Activated CD4-positive, alpha-beta memory T cell treated with anti-CD3 and anti-CD28 coated beads, Interleukin-2, amount 10 ng/mL, durations not matched to agents 7 days and 5 days (primary cell): ENCODE measurements around the gene TTLL10. TPM values are rescaled to one million over a fixed set of nuclear protein-coding genes. Genes with fewer than 3 reads are reported as not detected.

Source experiments
- CTCF ChIA-PET: fragments of 350-600 bp; sonication (Branson Sonifier 250); formaldehyde crosslinking; loops from one replicate; lab custom pipeline; 2021; ENCODE audit warnings: antibody characterized with exemption, inconsistent platforms; lab: Charles Lee
- POLR2A ChIA-PET: fragments of 350-600 bp; sonication (Branson Sonifier 250); formaldehyde crosslinking; loops from one replicate; lab custom pipeline; 2021; ENCODE audit warnings: antibody characterized with exemption; lab: Charles Lee
- DNase-seq: peaks from one replicate; pipeline ENCODE4 v3.0.0-alpha.2; 2020
- H3K27ac Mint-ChIP-seq: one replicate; pipeline ENCODE4 v1.8.0; 2021; ENCODE audit warnings: mild to moderate bottlenecking, mixed read lengths
- H3K27me3 Mint-ChIP-seq: one replicate; pipeline ENCODE4 v1.8.0; 2021; ENCODE audit warnings: mixed read lengths
- H3K36me3 Mint-ChIP-seq: one replicate; pipeline ENCODE4 v1.8.0; 2021; ENCODE audit warnings: low read depth, mixed read lengths
- H3K4me1 Mint-ChIP-seq: one replicate; pipeline ENCODE4 v1.8.0; 2021; ENCODE audit warnings: mixed read lengths
- H3K4me3 Mint-ChIP-seq: one replicate; pipeline ENCODE4 v1.8.0; 2021; ENCODE audit warnings: mild to moderate bottlenecking, mixed read lengths
- H3K9me3 Mint-ChIP-seq: one replicate; pipeline ENCODE4 v1.8.0; 2021; ENCODE audit warnings: mixed read lengths
- total RNA-seq, 2 experiments: library from RNA; stranded (reverse); gene quantifications; one replicate each; pipeline ENCODE4 v1.2.3, GENCODE V29; 2021

The TTLL10 gene
- total RNA-seq, 2 experiments from 2014 or later = not detected

DNA sequence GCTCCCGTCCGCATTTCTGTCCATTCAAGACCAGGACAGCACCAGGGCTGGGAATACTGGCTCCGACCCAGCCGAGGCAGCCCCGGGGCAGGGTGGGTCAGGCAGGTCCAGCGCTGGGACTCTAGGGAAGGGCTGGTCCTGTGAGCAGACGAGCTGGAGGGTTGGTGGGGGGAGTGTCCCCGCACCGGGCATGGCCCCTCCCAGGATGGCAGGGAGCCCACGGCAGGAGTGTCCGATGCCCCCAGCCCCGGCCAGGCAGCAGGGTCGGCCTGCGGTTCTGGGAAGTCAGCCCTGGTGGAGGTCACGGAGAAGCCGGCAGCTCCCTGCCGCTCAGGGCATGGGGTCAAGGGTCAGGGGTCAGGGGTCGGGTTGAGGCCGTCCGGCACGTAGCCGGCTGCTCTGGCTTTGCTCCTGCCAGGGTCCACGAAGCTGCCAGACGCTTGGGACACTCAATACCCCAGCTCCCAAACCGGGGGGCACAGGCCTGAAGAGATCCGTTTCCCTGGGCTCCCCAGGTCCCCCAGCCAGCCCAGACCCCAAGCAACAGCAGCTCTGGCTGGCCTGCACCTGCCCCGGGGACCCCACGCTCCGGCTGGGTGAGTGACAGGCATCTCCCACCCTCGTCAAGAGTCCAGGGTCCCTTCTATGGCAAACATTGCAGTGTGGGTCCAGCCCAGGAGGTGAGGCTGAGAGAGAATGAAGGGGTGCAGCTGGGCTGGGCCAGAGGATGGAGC is 66.1 kb downstream of the TTLL10 start:
- DNase-seq = no peak

DNA sequence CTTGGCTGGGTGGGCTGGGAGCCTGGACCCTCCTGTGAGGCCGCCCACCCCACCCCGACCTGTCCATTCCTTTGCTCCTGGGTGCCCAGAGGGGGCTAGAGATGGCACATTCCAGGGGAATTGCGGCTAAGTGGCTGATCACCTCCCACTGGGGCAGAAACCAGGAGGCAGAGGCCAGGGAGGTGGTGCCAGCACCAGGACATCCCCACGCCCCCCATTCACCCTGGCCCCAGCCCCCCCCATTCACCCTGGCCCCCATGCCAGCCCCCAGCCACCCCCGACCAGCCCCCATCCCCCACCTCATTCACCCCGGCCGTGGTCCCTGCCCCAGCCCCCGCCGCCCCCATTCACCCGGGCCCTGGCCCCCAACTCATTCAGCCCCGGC is 66.7 kb downstream of the TTLL10 start:
- Mint-ChIP-seq H3K9me3 (no peaks in the 10 kb centered on the region), H3K4me3 (no peak overlapping the region), H3K36me3 (no peaks in the 10 kb centered on the region), H3K4me1 (no peaks in the 10 kb centered on the region), H3K27me3 (no peaks in the 10 kb centered on the region), H3K27ac (no peak overlapping the region)
- ChIA-PET CTCF (no interaction called here), POLR2A (interaction anchor here (1.4 kb wide), 1 partner anchor 9 kb away, joined by 3 read pairs; the partner anchor contains the start of genes B3GALT6 and SDF4)
- no peak for DNase-seq

More for the DNA sequence above, 66.1 kb downstream of the TTLL10 start:
- CTCF ChIA-PET = no interaction called here
- Mint-ChIP-seq H3K27me3 (no peaks in the 10 kb centered on the region), H3K27ac (no peak overlapping the region), H3K9me3 (no peaks in the 10 kb centered on the region), H3K36me3 (no peaks in the 10 kb centered on the region), H3K4me1 (no peaks in the 10 kb centered on the region), H3K4me3 (no peak overlapping the region)
- POLR2A ChIA-PET = interaction anchor here (1.4 to 1.8 kb wide), 2 partner anchors 8 to 135 kb away, joined by 3 read pairs; partner anchors contain the start of genes AURKAIP1, B3GALT6 and SDF4

DNA sequence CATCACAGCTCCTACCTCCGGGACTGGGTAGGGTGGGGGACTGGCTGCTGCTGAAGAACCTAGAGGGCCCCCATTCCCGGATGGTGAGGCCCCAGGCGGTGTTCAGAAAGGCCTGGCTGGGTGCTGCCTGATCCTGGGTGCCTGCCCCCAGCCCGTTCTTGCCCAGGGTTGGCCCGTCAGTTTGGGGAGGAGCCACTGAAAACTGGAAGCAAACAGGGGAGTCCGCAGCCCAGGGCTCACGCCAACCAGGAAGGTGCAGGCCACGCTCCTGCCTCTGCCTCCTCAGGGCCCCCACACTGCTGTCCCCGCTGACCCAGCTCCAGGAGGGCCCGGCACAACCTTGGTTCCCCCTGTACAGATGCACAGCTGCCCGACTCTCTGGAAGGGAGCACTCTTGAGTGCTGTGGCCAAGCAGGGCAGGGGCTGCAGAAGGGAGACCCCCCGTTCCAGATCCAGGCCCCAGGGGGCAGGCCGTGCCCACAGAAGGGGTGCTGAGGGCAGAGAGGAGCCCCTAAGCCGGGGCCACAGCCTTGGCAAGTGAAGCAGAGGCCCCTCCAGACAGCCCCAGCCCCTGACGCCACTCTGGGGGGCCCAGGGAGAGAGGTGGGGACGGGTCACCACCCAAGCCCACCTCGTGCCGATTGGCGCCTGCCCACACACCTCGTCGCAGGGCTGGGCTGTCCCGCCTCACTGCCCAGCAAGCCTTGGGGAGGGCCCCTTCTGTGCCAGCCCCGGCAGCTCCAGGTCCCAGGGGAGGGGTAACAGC is 67.3 kb downstream of the TTLL10 start:
- Mint-ChIP-seq H3K27me3 (no peaks in the 10 kb centered on the region), H3K4me3 (no peak overlapping the region), H3K36me3 (no peaks in the 10 kb centered on the region), H3K9me3 (no peaks in the 10 kb centered on the region), H3K4me1 (no peaks in the 10 kb centered on the region), H3K27ac (no peak overlapping the region)
- CTCF ChIA-PET = no interaction called here
- POLR2A ChIA-PET = interaction anchor here (1.4 kb wide), 1 partner anchor 9 kb away, joined by 3 read pairs; the partner anchor contains the start of genes B3GALT6 and SDF4
- DNase-seq = no peak

DNA sequence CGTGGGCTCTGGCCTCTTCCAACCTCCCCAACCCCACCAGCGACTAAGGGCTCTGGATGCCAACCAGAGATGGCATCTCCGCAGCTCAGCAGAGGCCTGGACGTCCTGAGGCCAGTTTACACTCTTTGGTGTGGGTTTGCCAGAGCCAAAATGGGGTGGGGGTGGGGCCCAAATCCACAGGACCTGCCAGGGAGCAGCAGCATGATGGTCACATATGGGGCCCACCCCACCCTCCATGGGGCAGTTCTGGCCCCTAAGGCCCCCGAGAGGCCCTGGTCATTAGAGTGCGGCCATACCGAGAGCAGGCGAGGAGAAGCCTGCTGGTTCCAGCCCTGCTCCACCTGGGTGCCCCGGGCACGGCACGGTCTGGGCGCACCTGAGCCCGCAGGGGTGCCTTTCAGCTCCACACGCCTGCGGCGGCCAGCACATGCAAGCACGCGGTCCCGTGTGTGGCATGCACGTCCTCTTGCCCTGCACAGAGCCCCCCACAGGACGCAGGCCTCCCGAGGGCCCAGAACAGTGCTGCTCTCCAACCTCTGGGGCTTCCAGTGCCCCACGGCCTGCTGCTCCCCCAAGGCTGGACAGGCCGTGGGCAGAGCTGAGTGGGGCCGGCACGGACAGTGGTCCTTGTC is 68.0 kb downstream of the TTLL10 start:
- no peak for DNase-seq
- no peak overlapping the region for H3K4me3 Mint-ChIP-seq
- no peaks in the 10 kb centered on the region for H3K27me3 Mint-ChIP-seq
- no peak overlapping the region for H3K27ac Mint-ChIP-seq
- POLR2A ChIA-PET = interaction anchor here (0.5 to 1.4 kb wide), 2 partner anchors 10 to 162 kb away, joined by 3 read pairs; partner anchors contain the start of genes B3GALT6 and SDF4
- CTCF ChIA-PET = interaction anchor here (0.9 kb wide), 1 partner anchor 119 kb away, joined by 4 read pairs; no protein-coding TSS in a partner anchor
- no peaks in the 10 kb centered on the region for H3K9me3 Mint-ChIP-seq
- H3K36me3 Mint-ChIP-seq = no peaks in the 10 kb centered on the region
- H3K4me1 Mint-ChIP-seq = no peaks in the 10 kb centered on the region

DNA sequence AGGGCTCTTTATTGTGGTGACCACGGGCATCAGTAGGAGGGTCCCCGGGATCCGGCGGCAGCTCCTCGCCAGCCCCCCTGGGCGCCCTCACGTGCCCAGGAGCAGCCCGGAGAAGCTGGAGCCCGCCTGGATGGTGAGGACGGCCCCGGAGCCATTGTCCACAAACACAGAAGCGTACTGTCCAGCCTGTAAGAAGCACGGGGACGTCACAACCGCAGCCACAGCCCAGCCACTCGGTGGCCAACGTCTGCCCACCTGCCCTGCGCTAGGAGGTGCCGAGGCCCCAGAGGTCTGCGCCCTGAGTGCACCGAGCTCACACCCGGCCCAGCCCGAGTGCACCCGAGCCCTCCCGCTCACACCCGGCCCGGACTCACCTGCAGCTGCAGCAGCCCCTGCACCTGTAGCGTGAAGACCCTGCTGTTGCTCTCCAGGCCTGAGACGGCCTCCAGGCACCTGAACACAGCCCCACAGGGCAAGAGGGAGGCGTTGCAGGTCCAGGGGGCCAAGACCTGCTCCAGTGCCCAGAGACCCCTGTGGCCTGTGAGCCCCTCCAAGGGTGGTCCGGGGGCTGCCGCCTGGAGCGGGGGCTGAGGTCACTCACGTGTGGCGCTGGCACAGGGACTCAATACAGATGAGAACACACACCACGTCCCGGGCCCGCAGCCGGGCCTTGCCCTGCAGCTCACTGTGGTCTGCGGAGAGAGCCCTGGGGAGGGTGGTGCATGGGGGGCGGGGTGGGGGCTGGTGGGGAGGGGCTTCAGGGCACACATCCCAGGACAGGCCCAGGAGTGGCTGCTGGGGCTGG is 69.0 kb downstream of the TTLL10 start:
- Mint-ChIP-seq H3K4me3 (no peak overlapping the region), H3K27ac (no peak overlapping the region), H3K27me3 (peaks cover 4% of the 10 kb centered on the region), H3K36me3 (no peaks in the 10 kb centered on the region), H3K9me3 (no peaks in the 10 kb centered on the region), H3K4me1 (no peaks in the 10 kb centered on the region)
- ChIA-PET POLR2A (no interaction called here), CTCF (interaction anchor here (0.9 kb wide), 1 partner anchor 120 kb away, joined by 4 read pairs; no protein-coding TSS in a partner anchor)
- DNase-seq = no peak

DNA sequence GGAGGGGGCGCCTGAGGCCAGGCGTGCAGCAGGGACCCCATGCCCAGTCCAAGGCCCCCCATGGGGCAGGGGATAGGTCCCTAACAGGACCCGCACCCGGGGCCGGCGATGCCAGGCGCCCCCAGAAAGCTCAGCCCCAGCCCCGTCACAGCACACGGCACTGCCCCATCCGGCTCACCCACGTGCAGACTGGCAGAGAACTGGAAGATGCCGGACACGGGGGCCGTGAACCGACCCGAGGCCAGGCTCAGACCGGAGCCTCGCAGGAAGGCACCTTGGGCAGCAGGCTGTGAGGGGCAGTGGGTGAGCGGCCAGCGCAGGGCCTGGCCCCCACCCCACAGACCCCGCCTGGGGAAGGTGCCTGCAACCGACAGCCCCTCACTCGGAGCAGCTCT is 69.6 kb downstream of the TTLL10 start:
- ChIA-PET POLR2A (interaction anchor here (1.4 kb wide), 1 partner anchor 30 kb away, joined by 4 read pairs; the partner anchor contains the start of gene UBE2J2), CTCF (no interaction called here)
- H3K9me3 Mint-ChIP-seq = no peaks in the 10 kb centered on the region
- no peaks in the 10 kb centered on the region for H3K36me3 Mint-ChIP-seq
- DNase-seq = no peak
- H3K27ac Mint-ChIP-seq = no peak overlapping the region
- H3K4me3 Mint-ChIP-seq = no peak overlapping the region
- H3K4me1 Mint-ChIP-seq = no peaks in the 10 kb centered on the region
- peaks cover 4% of the 10 kb centered on the region for H3K27me3 Mint-ChIP-seq

DNA sequence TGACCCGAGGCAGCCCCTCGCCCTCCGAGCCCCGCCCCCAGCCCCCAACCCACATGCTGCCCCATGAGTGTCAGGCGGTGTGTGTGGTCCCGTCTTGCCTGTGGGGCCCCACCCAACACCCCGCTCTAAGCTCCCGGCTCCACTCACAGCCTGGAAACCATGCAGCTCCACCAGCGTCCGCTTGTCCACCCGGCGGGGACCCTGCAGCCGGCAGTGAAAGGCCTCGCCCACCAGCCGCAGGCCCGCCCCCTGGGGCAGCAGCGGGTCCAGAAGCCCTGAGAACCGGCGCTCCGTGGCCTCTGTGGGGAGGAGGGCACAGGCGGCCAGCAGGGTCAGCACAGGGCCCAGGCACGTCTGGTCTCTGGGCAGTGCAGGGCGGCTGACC is 70.1 kb downstream of the TTLL10 start:
- DNase-seq = no peak
- no peak overlapping the region for H3K27ac Mint-ChIP-seq
- no peaks in the 10 kb centered on the region for H3K4me1 Mint-ChIP-seq
- H3K9me3 Mint-ChIP-seq = no peaks in the 10 kb centered on the region
- ChIA-PET POLR2A (interaction anchor here (1.4 kb wide), 1 partner anchor 30 kb away, joined by 4 read pairs; the partner anchor contains the start of gene UBE2J2), CTCF (no interaction called here)
- H3K27me3 Mint-ChIP-seq = peaks cover 4% of the 10 kb centered on the region
- no peak overlapping the region for H3K4me3 Mint-ChIP-seq
- no peaks in the 10 kb centered on the region for H3K36me3 Mint-ChIP-seq

DNA sequence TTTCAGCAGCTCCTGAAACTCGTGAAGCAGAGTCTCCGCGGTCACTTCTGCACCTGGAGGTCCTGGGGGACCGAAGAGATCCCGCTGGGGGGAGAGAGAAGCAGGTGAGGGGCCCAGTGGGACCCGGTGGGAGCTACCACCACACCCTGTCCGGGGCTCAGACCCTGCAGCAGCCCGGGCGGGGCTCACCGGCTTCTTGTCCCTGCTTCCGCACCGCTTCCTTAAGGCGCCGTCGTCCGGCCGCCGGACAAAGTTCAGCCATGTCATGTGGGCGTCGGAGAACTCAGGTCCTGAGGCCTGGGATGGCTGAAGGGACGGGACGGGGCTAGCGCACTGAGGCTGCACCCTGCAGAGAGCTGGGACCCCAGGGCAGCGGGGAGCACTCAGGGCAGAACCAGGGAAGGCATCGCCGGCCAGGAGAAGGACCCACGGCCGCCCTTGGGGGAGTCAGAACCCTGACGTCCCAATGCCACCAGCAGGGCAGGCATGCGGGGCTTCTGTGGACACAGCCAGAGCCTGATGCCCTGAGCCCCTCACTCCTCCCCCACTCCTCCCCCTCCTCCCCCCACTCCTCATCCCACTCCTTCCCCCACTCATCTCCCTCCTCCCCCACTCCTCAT is 70.6 kb downstream of the TTLL10 start:
- ChIA-PET POLR2A (interaction anchor here (1.4 kb wide), 1 partner anchor 29 kb away, joined by 4 read pairs; the partner anchor contains the start of gene UBE2J2), CTCF (no interaction called here)
- Mint-ChIP-seq H3K4me3 (no peak overlapping the region), H3K4me1 (no peaks in the 10 kb centered on the region), H3K27me3 (peaks cover 4% of the 10 kb centered on the region), H3K36me3 (no peaks in the 10 kb centered on the region), H3K9me3 (no peaks in the 10 kb centered on the region), H3K27ac (no peak overlapping the region)
- DNase-seq = no peak

DNA sequence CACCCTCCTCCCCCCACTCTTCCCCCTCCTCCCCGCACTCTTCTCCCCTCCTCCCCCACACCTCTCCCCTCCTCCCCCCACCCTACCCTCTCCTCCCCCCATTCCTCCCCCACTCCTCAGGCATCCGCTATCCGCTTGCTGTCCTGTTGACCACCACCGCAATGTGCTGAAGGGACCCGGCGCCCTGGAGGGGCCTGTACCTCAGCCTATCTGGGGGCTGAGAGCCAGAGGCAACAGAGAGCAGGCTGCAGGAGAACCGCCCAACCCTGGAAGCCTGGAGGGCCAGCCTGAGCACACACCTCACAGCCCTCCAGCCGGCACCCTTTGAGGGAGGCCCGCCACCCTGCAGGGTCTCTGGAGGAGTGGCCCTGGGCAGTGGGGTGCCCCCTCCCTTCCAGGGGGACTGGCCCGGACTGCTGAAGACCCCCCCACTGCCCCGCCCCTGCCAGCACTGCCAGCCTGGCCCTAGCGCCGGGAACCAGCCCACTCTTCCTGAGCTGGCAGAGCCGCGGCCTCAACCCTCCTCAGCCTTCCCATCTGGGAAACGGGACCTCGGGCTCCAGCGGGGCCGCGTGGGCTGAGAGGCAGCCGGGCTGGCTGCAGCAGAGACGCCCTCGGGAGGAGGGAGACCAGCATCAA is 71.6 kb downstream of the TTLL10 start:
- H3K27me3 Mint-ChIP-seq = peaks cover 4% of the 10 kb centered on the region
- H3K27ac Mint-ChIP-seq = no peak overlapping the region
- ChIA-PET POLR2A (no interaction called here), CTCF (no interaction called here)
- peaks cover 6% of the 10 kb centered on the region for H3K4me1 Mint-ChIP-seq
- no peaks in the 10 kb centered on the region for H3K36me3 Mint-ChIP-seq
- no peak overlapping the region for H3K4me3 Mint-ChIP-seq
- H3K9me3 Mint-ChIP-seq = no peaks in the 10 kb centered on the region
- no peak for DNase-seq

DNA sequence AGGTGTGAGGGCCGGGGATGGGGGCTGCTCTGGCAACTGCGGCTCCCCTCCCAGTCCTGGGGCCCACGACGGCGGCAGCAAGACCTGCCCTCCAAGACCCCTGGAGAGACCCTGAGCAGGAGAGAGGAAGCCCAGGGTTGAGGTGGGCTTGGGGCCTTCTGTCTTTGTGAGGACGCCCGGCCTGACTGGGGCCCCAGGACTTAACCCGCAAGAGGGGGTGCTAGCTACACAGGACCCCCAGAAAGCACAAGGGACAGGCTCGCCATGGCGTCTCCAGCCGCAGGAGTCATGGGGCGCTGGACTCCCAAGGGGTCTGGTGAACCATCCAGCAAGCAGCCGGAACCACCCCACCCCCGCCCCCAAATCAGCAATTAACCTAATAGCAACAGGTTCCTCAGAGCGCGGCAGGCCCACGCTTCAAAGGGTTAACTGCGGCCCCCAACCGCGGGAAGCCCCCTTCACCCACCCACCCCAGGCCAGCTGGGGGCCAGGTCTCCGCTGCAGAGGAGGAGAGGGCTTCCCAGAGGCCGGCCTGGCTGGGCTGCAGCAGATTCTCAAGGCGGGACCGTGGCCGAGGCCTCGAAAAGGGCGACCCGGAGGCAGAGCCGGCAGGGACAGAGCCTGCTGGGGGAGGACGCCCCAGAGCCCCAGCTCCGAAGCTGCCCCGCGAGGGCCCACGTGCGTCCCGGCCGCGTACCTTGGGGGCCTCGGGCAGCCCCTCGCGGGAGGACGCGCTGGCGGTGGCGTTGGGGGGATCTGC is 72.3 kb downstream of the TTLL10 start:
- Mint-ChIP-seq H3K4me3 (no peak overlapping the region), H3K27ac (no peak overlapping the region), H3K4me1 (peaks cover 12% of the 10 kb centered on the region), H3K9me3 (no peaks in the 10 kb centered on the region), H3K27me3 (peaks cover 4% of the 10 kb centered on the region), H3K36me3 (no peaks in the 10 kb centered on the region)
- DNase-seq = no peak
- ChIA-PET CTCF (no interaction called here), POLR2A (no interaction called here)
